ENCODE results near the gene FNDC1.
A peak's percentile ranks its signal among the peaks of the same experiment; 100 is the strongest.

FNDC1 gene

DNA sequence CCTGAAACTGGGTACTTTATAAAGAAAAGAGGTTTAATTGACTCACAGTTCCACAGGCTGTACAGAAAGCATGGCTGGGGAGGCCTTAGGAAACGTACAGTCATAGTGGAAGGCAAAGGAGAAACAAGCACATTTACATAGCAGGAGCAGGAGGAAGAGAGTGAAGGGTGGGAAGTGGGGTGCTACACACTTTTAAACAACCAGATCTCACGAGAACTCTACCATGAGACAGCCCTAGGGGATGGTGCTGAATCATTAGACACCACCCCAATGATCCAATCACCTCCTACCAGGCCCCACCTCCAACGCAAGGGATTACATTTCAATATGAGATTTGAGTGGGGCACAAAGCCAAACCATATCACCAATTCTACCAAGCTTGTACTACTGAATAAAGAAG, 7.4 kb upstream of the FNDC1 start:
- DNase-seq (ENCODE audit: low spot score), result no peak

DNA sequence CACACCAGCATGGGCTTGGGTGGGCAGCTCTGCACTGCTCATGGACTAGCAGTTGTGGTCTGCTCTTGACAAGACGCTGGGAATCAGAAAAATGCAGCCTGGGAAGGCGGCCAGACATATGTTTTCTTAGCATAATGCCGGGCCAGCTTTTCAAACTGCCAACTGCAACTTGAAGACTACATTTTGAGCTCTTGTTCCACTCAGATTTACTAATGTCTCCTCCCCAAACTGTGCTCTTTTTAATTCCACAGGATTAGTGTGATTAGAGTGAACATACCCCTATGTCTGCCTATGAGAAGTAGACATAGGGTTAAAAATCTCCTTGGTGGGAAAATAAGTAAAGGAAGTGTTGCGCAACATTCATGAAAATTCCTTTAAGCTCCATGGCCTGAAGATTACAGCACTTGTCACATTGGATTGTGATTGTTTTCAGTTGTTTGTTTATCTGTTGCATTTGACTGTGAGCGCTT, 5.3 kb upstream of the FNDC1 start:
- DNase-seq (ENCODE audit: low spot score), result no peak

- peak; percentile 87 for DNase-seq (ENCODE audit: low spot score)
Measured at GRCh38 chr6:159168536-159169192, 536 bp upstream of the FNDC1 start.

DNA sequence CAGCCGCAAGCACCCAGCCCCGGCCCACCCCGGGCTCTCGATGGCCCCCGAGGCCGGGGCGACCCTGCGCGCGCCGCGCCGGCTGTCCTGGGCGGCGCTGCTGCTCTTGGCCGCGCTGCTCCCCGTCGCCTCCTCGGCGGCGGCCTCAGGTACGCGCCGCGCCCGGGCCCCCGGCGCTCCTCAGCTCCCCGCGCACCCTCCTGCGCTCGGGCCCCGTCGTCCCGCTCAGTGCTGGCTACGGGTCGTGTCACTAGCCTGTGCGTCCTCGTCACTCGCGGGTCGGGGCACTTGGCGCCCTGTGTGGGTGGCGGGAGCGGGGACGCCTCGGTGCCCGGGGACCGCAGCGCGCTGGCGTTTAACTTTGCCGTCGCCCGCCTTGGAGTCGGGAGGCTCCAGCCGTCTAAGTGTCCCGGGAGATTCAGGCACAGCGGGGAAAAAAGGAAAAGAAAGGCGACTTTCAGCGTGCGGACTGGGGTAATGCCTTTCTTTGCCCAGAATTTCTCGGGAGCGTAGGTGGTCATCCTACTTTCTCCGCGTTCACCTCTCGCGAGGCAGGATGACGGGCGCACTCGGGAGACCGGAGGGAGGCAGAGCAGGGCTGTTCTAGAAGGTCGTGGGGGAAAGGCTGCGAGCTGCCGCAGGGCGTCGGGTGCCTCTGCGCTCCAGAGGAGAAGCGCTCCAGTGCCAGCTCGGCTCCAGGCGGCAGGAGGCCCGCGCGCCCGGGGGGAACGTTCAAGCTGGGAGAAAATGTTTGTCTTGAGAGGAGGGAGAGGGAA, 545 bp downstream of the FNDC1 start:
- peak; percentile 76 for DNase-seq (ENCODE audit: low spot score)

DNA sequence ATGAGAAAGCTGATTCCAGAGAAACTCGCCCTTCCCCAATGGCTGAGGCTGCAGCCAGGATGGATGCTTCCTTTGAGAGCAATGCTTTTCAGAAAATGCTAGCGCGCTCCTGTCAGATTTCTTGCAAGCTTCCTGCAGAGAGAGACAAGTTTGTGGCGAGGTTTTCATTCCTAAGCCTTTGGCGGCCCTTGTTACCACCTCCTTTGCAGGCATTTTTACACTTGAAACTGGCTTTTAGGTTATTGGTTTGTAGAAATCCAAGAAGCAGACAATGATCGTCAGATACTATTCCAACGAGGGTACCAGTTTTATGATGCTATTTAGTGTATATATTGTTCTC, 1.1 kb downstream of the FNDC1 start:
- DNase-seq (ENCODE audit: low spot score), result no peak

DNA sequence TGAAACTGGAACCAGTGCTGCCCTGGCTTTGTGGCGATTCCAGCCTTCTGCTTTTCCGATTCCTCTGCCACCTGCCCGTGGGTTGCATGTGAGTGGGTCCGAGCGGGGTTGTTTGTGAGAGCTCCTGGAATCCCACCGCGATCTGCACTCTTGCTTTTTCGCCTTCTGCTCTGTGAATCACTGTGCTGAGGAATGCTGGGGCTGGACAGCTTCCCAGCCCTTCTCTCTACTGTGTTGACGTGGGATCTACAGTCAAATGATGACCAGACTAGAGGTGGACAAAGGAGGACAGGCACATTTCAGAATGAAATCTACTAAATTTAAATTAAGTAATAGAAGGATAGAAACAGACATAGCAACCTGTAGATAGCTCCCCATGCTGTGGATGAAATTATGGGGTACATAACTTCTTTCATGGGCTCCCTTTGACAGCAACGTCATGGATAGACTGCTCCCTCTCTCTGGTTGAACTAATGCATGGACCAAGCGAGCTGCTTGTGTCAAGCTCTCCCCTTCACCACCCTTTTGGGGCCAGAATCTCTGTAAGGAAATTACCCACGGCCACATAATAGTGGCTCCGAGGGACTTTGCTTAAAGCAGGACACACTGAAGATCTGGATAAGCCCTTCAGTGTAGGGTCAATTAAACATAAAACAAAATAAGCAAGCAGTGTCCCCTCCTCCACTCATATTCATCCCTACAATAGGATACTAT, 2.0 kb downstream of the FNDC1 start:
- DNase-seq (ENCODE audit: low spot score), result no peak

- no peak for DNase-seq (ENCODE audit: low spot score)
Measured at GRCh38 chr6:159172091-159172491, 2.9 kb downstream of the FNDC1 start.

GRCh38 chr6:159174263-159174969, 5.2 kb downstream of the FNDC1 start:
- peak; percentile 79 for DNase-seq (ENCODE audit: low spot score)

DNA sequence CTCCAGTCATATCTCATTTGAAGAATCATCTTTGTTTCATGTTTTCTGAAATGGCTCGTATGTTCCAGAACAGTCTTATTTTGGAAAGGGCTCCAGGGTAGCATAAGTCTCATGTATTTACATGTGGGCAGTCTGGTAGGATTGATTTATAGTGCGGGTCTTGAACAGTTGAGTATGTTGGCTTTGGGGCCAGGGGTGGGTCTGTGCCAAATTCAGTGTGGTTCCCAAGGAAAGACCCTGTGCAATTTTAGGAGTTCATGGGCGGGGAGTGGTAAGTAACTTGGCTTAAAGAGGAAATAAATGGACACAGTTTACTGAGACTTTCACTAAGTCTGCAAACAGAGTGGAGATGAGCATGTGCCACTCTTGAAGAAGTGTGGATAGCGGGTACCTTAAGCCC, 7.7 kb downstream of the FNDC1 start:
- no peak for DNase-seq (ENCODE audit: low spot score)

DNA sequence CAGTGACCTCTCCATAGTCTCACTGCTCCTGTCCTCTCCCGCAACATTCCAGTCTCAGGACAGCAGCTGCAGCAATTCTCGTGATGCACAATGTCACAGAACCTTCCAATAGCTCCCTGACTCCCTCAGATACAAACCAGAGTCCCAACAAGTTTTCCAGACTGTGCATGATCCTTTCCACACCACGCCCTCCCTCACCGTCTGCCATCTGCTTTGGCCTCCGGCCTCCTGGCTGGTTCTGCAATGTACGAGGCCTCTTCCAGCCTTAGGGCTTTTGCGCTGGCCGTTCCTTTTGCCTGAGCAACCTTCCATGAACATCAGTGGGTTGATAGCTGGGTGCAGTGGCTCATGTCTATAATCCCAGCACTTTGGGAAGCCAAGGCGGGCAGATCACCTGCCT, 9.6 kb downstream of the FNDC1 start:
- DNase-seq (ENCODE audit: low spot score), result no peak

- DNase-seq (ENCODE audit: low spot score), result no peak
Measured at GRCh38 chr6:159180001-159180400, 10.8 kb downstream of the FNDC1 start.

GRCh38 chr6:159181914-159182313, 12.7 kb downstream of the FNDC1 start:
- no peak for DNase-seq (ENCODE audit: low spot score)

GRCh38 chr6:159184559-159184958, 15.4 kb downstream of the FNDC1 start:
- no peak for DNase-seq (ENCODE audit: low spot score)

DNA sequence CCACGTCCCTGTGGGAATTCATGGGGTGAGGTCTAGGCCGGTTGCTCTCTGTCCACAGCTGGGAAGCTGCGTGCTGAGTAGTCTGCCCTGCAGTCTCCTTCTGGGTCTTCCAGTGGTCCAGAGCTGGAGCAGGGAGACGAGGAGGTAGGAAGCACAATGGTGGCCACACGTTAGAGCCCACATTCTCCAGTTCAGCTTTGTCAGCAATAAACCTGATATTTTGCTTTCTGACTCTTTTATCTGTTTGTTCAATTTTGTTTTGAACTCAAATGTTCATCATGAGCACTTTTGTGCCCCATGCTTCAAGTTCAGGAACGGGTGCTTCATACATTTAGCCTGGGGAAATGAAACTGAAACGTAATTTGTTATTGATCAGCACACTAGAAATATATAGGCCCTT, 21.3 kb downstream of the FNDC1 start:
- no peak for DNase-seq (ENCODE audit: low spot score)

- DNase-seq (ENCODE audit: low spot score), result no peak
Measured at GRCh38 chr6:159193923-159194322, 24.7 kb downstream of the FNDC1 start.

- no peak for DNase-seq (ENCODE audit: low spot score)
Measured at GRCh38 chr6:159194421-159194820, 25.2 kb downstream of the FNDC1 start.

- no peak for DNase-seq (ENCODE audit: low spot score)
Measured at GRCh38 chr6:159196430-159196975, 27.3 kb downstream of the FNDC1 start.

DNA sequence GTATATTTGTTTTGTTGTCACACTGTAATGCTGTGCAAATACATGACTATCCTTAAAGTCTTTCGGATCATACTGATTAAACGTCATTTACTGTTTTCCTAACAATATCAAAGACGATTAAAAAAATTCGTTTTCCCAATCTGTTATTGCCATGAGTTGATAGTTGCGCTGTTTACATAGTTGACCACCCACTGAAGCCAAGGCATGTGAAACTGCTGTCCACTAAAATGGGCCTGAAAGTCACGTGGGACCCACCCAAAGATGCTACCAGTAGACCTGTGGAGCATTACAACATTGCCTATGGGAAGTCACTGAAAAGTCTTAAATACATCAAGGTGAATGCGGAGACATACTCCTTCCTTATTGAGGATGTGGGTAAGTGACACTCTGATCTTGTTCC, 28.1 kb downstream of the FNDC1 start:
- DNase-seq (ENCODE audit: low spot score), result no peak

DNA sequence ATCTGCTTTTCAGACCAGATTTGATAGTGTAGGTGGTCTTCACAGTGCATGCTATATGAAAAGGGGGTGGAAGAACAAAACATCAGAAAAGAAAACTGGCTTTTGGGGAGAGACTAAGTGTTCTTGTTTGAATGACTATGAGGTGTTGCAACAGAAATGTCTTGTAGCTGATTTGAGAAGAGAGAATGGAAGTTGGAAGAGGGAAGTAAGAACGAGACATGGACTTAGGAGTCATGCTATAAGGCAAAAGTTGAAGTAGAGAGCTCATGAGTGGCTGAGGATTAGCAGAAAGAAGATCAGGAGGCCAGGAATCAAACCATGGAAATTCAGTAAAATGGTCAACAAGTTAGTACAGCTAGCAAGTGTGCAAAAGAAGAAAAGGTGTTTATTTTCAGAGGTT, 32.1 kb downstream of the FNDC1 start:
- no peak for DNase-seq (ENCODE audit: low spot score)

- DNase-seq (ENCODE audit: low spot score), result no peak
Measured at GRCh38 chr6:159203304-159204005, 34.3 kb downstream of the FNDC1 start.

- DNase-seq (ENCODE audit: low spot score), result no peak
Measured at GRCh38 chr6:159204605-159205004, 35.4 kb downstream of the FNDC1 start.

GRCh38 chr6:159212028-159212427, 42.8 kb downstream of the FNDC1 start:
- DNase-seq (ENCODE audit: low spot score), result no peak
